Measurements from ENCODE around the gene ADSL. TPM values are rescaled to one million over a fixed set of nuclear protein-coding genes. Genes with fewer than 3 reads are reported as not detected.
A peak's percentile ranks its signal among the peaks of the same experiment; 100 is the strongest.

The ADSL gene
- total RNA-seq, 4 donors from 2014 or later = 74.6 to 106 (median 85.8) TPM

GRCh38 chr22:40432157-40432556 is 85.9 kb downstream of the ADSL start:
- DNase-seq (ENCODE audit: low spot score) = no peak
- no peak for TF ChIP-seq CTCF (IDR thresholded peaks at IDR 0.05)
- ATAC-seq (ENCODE audit: low FRiP score) = no peak

GRCh38 chr22:40432625-40433024 is 86.3 kb downstream of the ADSL start:
- ATAC-seq (ENCODE audit: low FRiP score) (no peak), DNase-seq (ENCODE audit: low spot score) (no peak)
- TF ChIP-seq CTCF (IDR thresholded peaks at IDR 0.05) = no peak

GRCh38 chr22:40433416-40434090 is 87.3 kb downstream of the ADSL start:
- ATAC-seq (ENCODE audit: low FRiP score) (no peak), DNase-seq (ENCODE audit: low spot score) (no peak)
- TF ChIP-seq CTCF (IDR thresholded peaks at IDR 0.05) = no peak

GRCh38 chr22:40434106-40434505 is 87.8 kb downstream of the ADSL start:
- no peak for TF ChIP-seq CTCF (IDR thresholded peaks at IDR 0.05)
- no peak for ATAC-seq (ENCODE audit: low FRiP score)
- DNase-seq (ENCODE audit: low spot score) = no peak

GRCh38 chr22:40434745-40435144 is 88.4 kb downstream of the ADSL start:
- no peak for TF ChIP-seq CTCF (IDR thresholded peaks at IDR 0.05)

GRCh38 chr22:40436505-40437431 is 90.5 kb downstream of the ADSL start:
- TF ChIP-seq CTCF (IDR thresholded peaks at IDR 0.05) = peak in 1 of 3 donors; percentile 18
- no peak for DNase-seq (ENCODE audit: low spot score)
- ATAC-seq (ENCODE audit: low FRiP score) = peak; percentile 46

More at GRCh38 chr22:40434745-40435144, 88.4 kb downstream of the ADSL start:
- DNase-seq (ENCODE audit: low spot score) (no peak), ATAC-seq (ENCODE audit: low FRiP score) (no peak)

Other genes starting within 250 kb of the ADSL start
- 10 to 100 TPM; 17.2 to 57.8 (median 31.9) TPM for gene TNRC6B, start 168.6 kb upstream of the ADSL start, total RNA-seq
- gene SGSM3, start 24.1 kb downstream of the ADSL start, total RNA-seq = 10 to 100 TPM; 26.2 to 45.6 (median 31.2) TPM

Data from omental fat pad (tissue), 4 donors.